Fibroblast of lung (primary cell): Measurements from ENCODE around the gene SLC39A5.

Source experiments
- EZH2 ChIP-seq: IDR thresholded peaks from 2 replicates; pipeline ENCODE4 v1.5.1; 2012; ENCODE audit warnings: low read length, control low read depth, mild to moderate bottlenecking; ENCODE audit errors: missing control alignments
- TF ChIP-seq, protein P1 (sequence below), 2 donors: IDR thresholded peaks in 1 of 2; conservative IDR thresholded peaks in 1 of 2; 1 replicate in 1 of 2; 2 replicates in 1 of 2; pipeline ENCODE4 v1.5.1; 2011 to 2012; ENCODE audit warnings: low read length in 2 of 2, control low read depth in 1 of 2, inconsistent platforms in 1 of 2, low read depth in 1 of 2, mild to moderate bottlenecking in 1 of 2

DNA sequence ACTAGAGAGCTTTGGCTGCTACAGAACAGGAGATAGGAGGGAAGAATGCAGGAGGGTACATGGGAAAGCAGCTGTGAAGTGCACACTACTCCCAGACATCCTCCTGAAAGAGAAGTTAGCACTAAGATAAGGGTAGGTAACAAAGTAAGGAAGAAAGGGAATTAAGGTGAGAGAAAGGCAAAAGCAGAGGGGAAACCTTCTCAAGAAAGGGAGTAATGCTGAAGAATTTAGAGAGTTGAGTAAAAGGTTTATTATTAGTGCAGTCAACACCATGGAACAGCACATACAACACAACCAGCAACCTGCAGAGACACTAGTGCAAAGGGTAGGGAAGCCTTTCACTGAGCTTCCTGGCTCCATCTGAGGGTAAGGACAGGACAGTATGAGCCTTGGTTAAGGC lies 25.6 kb upstream of the SLC39A5 start:
- TF ChIP-seq, protein P1, sequence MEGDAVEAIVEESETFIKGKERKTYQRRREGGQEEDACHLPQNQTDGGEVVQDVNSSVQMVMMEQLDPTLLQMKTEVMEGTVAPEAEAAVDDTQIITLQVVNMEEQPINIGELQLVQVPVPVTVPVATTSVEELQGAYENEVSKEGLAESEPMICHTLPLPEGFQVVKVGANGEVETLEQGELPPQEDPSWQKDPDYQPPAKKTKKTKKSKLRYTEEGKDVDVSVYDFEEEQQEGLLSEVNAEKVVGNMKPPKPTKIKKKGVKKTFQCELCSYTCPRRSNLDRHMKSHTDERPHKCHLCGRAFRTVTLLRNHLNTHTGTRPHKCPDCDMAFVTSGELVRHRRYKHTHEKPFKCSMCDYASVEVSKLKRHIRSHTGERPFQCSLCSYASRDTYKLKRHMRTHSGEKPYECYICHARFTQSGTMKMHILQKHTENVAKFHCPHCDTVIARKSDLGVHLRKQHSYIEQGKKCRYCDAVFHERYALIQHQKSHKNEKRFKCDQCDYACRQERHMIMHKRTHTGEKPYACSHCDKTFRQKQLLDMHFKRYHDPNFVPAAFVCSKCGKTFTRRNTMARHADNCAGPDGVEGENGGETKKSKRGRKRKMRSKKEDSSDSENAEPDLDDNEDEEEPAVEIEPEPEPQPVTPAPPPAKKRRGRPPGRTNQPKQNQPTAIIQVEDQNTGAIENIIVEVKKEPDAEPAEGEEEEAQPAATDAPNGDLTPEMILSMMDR (conservative IDR thresholded peaks at IDR 0.05 in 1 of 2, IDR thresholded peaks at IDR 0.05 in 1 of 2; ENCODE audit: low read depth in 1 of 2, low read length in 2 of 2): no peak
- no peak for TF ChIP-seq EZH2
